Bronchial epithelial cell (primary cell): ENCODE measurements around the gene NALCN. TPM values are rescaled to one million over a fixed set of nuclear protein-coding genes. Genes with fewer than 3 reads are reported as not detected.

Experiments used
- DNase-seq: peaks from one replicate; pipeline ENCODE4 v3.0.0-alpha.2; 2010; ENCODE audit warnings: low read depth
- FAIRE-seq: peaks from 2 replicates; lab custom pipeline; 2011; peaks lifted over from hg19 to GRCh38; lab: Jason Lieb, UNC
- H3K27me3 ChIP-seq: 2 replicates; pipeline ENCODE4 v1.5.1; 2011; ENCODE audit warnings: low read length; ENCODE audit not compliant: control insufficient read depth, insufficient read depth
- H3K36me3 ChIP-seq: 2 replicates; pipeline ENCODE4 v1.5.1; 2011; ENCODE audit warnings: low read length; ENCODE audit not compliant: control insufficient read depth, insufficient read depth
- H3K4me3 ChIP-seq: 2 replicates; pipeline ENCODE4 v1.5.1; 2011; ENCODE audit warnings: mild to moderate bottlenecking, low read depth, low read length, control low read depth
- CTCF ChIP-seq: IDR thresholded peaks from 2 replicates; pipeline ENCODE4 v1.5.1; 2011; ENCODE audit warnings: mild to moderate bottlenecking, moderate library complexity, low read length, control low read depth, inconsistent platforms; ENCODE audit not compliant: insufficient read depth, severe bottlenecking
- total RNA-seq: library from RNA; depleted of rRNA; stranded (reverse); fragments of >200 nt; gene quantifications from 2 replicates; pipeline ENCODE4 v1.2.1, GENCODE V29; 2014

Gene NALCN
- total RNA-seq, 1 donor from 2014 or later: 0.26 TPM

- Histone ChIP-seq H3K4me3 (no peak overlapping the region), H3K36me3 (no peaks in the 10 kb centered on the region), H3K27me3 (no peaks in the 10 kb centered on the region)
- TF ChIP-seq CTCF: no peak
- FAIRE-seq (no peak), DNase-seq (no peak)
Observed at GRCh38 chr13:101017123-101017872, 399.0 kb downstream of the NALCN start.

- Histone ChIP-seq H3K4me3 (no peak overlapping the region), H3K36me3 (no peaks in the 10 kb centered on the region), H3K27me3 (no peaks in the 10 kb centered on the region)
- no peak for FAIRE-seq
- no peak for DNase-seq
- no peak for TF ChIP-seq CTCF
Observed at GRCh38 chr13:101016475-101016874, 399.8 kb downstream of the NALCN start.

- Histone ChIP-seq H3K4me3 (no peak overlapping the region), H3K27me3 (no peaks in the 10 kb centered on the region), H3K36me3 (no peaks in the 10 kb centered on the region)
- no peak for DNase-seq
- no peak for TF ChIP-seq CTCF
- no peak for FAIRE-seq
Observed at GRCh38 chr13:101013245-101013644, 403.1 kb downstream of the NALCN start.

GRCh38 chr13:101010100-101010499, 406.2 kb downstream of the NALCN start:
- no peak for FAIRE-seq
- no peak for TF ChIP-seq CTCF
- no peaks in the 10 kb centered on the region for H3K36me3 ChIP-seq

GRCh38 chr13:101007245-101007644, 409.1 kb downstream of the NALCN start:
- no peak for FAIRE-seq

More at GRCh38 chr13:101010100-101010499, 406.2 kb downstream of the NALCN start:
- Histone ChIP-seq H3K27me3 (no peaks in the 10 kb centered on the region), H3K4me3 (no peak overlapping the region)
- DNase-seq: no peak

More at GRCh38 chr13:101007245-101007644, 409.1 kb downstream of the NALCN start:
- H3K4me3 ChIP-seq: no peak overlapping the region
- H3K27me3 ChIP-seq: no peaks in the 10 kb centered on the region
- no peak for TF ChIP-seq CTCF
- no peak for DNase-seq
- H3K36me3 ChIP-seq: no peaks in the 10 kb centered on the region

Other genes with a start within 250 kb of the NALCN start
- 0.13 and 1.1 TPM in 2 replicates for gene ITGBL1, start 36.2 kb upstream of the NALCN start, total RNA-seq